ACC112 (cell line): ENCODE data around the gene GUCY1B1.

ENCODE experiments used
- H2AFZ ChIP-seq: fragments of 200-600 bp; sonication (generic); one replicate; pipeline ENCODE4 v1.6.0; 2017; ENCODE audit warnings: antibody characterized with exemption, low read length; ENCODE audit not compliant: unreplicated experiment
- H3K27ac ChIP-seq: fragments of 200-600 bp; sonication (generic); 2 replicates; pipeline ENCODE4 v1.5.1; 2014; ENCODE audit warnings: low read depth, mild to moderate bottlenecking, antibody characterized with exemption, low read length, moderate library complexity
- H3K27me3 ChIP-seq: fragments of 200-600 bp; sonication (generic); 2 replicates; pipeline ENCODE4 v1.6.1; 2014; ENCODE audit warnings: mild to moderate bottlenecking, antibody characterized with exemption, low read length, moderate library complexity, mixed read lengths; ENCODE audit not compliant: insufficient read depth
- H3K36me3 ChIP-seq: fragments of 200-600 bp; sonication (generic); 2 replicates; pipeline ENCODE4 v1.6.1; 2016; ENCODE audit warnings: mild to moderate bottlenecking, antibody characterized with exemption, low read length, moderate library complexity, mixed read lengths; ENCODE audit not compliant: insufficient read depth
- H3K4me1 ChIP-seq: fragments of 200-600 bp; sonication (generic); one replicate; pipeline ENCODE4 v1.6.1; 2016; ENCODE audit warnings: low read length, mixed read lengths; ENCODE audit not compliant: insufficient read depth, unreplicated experiment, control insufficient read depth
- H3K4me3 ChIP-seq: fragments of 200-600 bp; sonication (generic); 2 replicates; pipeline ENCODE4 v1.5.1; 2014; ENCODE audit warnings: mild to moderate bottlenecking, low read depth, low read length
- H3K79me2 ChIP-seq: fragments of 200-600 bp; sonication (generic); one replicate; pipeline ENCODE4 v1.6.0; 2016; ENCODE audit warnings: low read length; ENCODE audit not compliant: control insufficient read depth, unreplicated experiment, insufficient read depth

GUCY1B1 gene

GRCh38 chr4:155758481-155759371 lies at the start of gene GUCY1B1:
TSS of gene GUCY1B1 (plus strand) at chr4:155759021. CDS start at chr4:155759141, 120 bp downstream.
- no peaks in the 10 kb centered on the region for H3K79me2 ChIP-seq
- peak within 1 kb of the TSS; percentile 80 for H3K4me3 ChIP-seq
- H3K36me3 ChIP-seq: no peaks in the 10 kb centered on the region
- no peaks in the 10 kb centered on the region for H3K4me1 ChIP-seq
- H3K27me3 ChIP-seq: no peaks in the 10 kb centered on the region
- peak within 1 kb of the TSS; percentile 55 for H2AFZ ChIP-seq
- H3K27ac ChIP-seq: no peak within 1 kb of the TSS

- Histone ChIP-seq H3K36me3 (no peaks in the 10 kb centered on the region), H2AFZ (no peak overlapping the region), H3K4me3 (no peak overlapping the region), H3K4me1 (no peaks in the 10 kb centered on the region), H3K27ac (no peak overlapping the region), H3K79me2 (no peaks in the 10 kb centered on the region), H3K27me3 (0 out of 2 replicates have a peak, but pooled peaks cover 6% of the 10 kb centered on the region)
Measured at GRCh38 chr4:155709918-155710317, 48.9 kb upstream of the GUCY1B1 start.

GRCh38 chr4:155711556-155711955 lies 47.3 kb upstream of the GUCY1B1 start:
- Histone ChIP-seq H3K27ac (no peak overlapping the region), H3K36me3 (no peaks in the 10 kb centered on the region), H3K79me2 (no peaks in the 10 kb centered on the region), H3K27me3 (0 out of 2 replicates have a peak, but pooled peaks cover 6% of the 10 kb centered on the region), H3K4me1 (no peaks in the 10 kb centered on the region), H2AFZ (no peak overlapping the region), H3K4me3 (no peak overlapping the region)

- Histone ChIP-seq H2AFZ (no peak overlapping the region), H3K4me1 (no peaks in the 10 kb centered on the region), H3K36me3 (no peaks in the 10 kb centered on the region), H3K27me3 (0 out of 2 replicates have a peak, but pooled peaks cover 6% of the 10 kb centered on the region), H3K4me3 (no peak overlapping the region), H3K27ac (no peak overlapping the region), H3K79me2 (no peaks in the 10 kb centered on the region)
Measured at GRCh38 chr4:155712846-155713245, 46.0 kb upstream of the GUCY1B1 start.

- Histone ChIP-seq H3K4me1 (no peaks in the 10 kb centered on the region), H3K36me3 (no peaks in the 10 kb centered on the region), H3K4me3 (no peak overlapping the region), H2AFZ (no peak overlapping the region), H3K27me3 (0 out of 2 replicates have a peak, but pooled peaks cover 6% of the 10 kb centered on the region), H3K27ac (no peak overlapping the region), H3K79me2 (no peaks in the 10 kb centered on the region)
Measured at GRCh38 chr4:155713911-155714310, 44.9 kb upstream of the GUCY1B1 start.

- Histone ChIP-seq H3K4me3 (no peak overlapping the region), H3K36me3 (no peaks in the 10 kb centered on the region), H3K79me2 (no peaks in the 10 kb centered on the region), H3K27me3 (no peaks in the 10 kb centered on the region), H3K27ac (no peak overlapping the region), H2AFZ (no peak overlapping the region), H3K4me1 (peaks cover 9% of the 10 kb centered on the region)
Measured at GRCh38 chr4:155722336-155722735, 36.5 kb upstream of the GUCY1B1 start.

GRCh38 chr4:155722816-155723499 lies 35.9 kb upstream of the GUCY1B1 start:
- H2AFZ ChIP-seq: no peak overlapping the region
- H3K4me3 ChIP-seq: no peak overlapping the region
- no peaks in the 10 kb centered on the region for H3K27me3 ChIP-seq
- peaks cover 9% of the 10 kb centered on the region for H3K4me1 ChIP-seq
- no peak overlapping the region for H3K27ac ChIP-seq
- H3K79me2 ChIP-seq: no peaks in the 10 kb centered on the region
- H3K36me3 ChIP-seq: no peaks in the 10 kb centered on the region

GRCh38 chr4:155724731-155725130 lies 34.1 kb upstream of the GUCY1B1 start:
- Histone ChIP-seq H3K79me2 (no peaks in the 10 kb centered on the region), H2AFZ (no peak overlapping the region), H3K4me3 (no peak overlapping the region), H3K36me3 (no peaks in the 10 kb centered on the region), H3K27me3 (no peaks in the 10 kb centered on the region), H3K4me1 (peaks cover 9% of the 10 kb centered on the region), H3K27ac (no peak overlapping the region)

GRCh38 chr4:155734065-155734464 lies 24.8 kb upstream of the GUCY1B1 start:
- Histone ChIP-seq H3K27me3 (no peaks in the 10 kb centered on the region), H3K36me3 (no peaks in the 10 kb centered on the region), H3K4me1 (peaks cover 5% of the 10 kb centered on the region), H3K4me3 (no peak overlapping the region), H3K27ac (no peak overlapping the region), H2AFZ (no peak overlapping the region), H3K79me2 (no peaks in the 10 kb centered on the region)

GRCh38 chr4:155734951-155735350 lies 23.9 kb upstream of the GUCY1B1 start:
- H3K79me2 ChIP-seq: no peaks in the 10 kb centered on the region
- peaks cover 5% of the 10 kb centered on the region for H3K4me1 ChIP-seq
- no peaks in the 10 kb centered on the region for H3K27me3 ChIP-seq
- H2AFZ ChIP-seq: no peak overlapping the region
- H3K36me3 ChIP-seq: no peaks in the 10 kb centered on the region
- no peak overlapping the region for H3K27ac ChIP-seq
- no peak overlapping the region for H3K4me3 ChIP-seq
